Measurements from ENCODE around the gene HADHA. TPM values are rescaled to one million over a fixed set of nuclear protein-coding genes. Genes with fewer than 3 reads are reported as not detected.

Gene HADHA
- total RNA-seq, 1 experiment from 2014 or later, result 131 TPM

DNA sequence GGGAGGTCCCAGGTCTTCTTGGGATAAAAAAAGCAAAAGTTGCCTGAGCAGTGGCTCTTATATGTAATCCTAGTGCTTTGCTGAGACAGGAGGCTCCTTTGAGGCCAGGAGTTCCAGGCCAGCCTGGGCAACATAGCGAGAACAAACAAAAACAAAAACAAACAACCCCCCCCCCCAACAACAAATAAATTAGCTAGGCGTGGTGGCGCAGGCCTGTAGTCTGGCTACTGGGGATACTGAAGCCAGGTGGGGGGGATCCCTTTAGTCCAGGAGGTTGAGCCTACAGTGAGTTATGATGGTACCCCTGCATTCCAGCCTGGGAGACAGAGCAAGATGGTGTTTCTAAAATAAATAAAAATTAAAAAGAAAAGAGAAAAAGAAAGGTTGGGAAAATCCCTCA is 66.2 kb downstream of the HADHA start:
- 0 out of 2 replicates have a peak, but pooled peaks cover 4% of the 10 kb centered on the region for H3K4me1 ChIP-seq (ENCODE audit: insufficient read depth, low read length)
- BruUV-seq (replicated peaks), result no TSS peak
- no peak for TF ChIP-seq EZH2 (IDR thresholded peaks at IDR 0.05; ENCODE audit: low read length, unreplicated experiment)
- POLR2A ChIA-PET (ENCODE audit: unreplicated experiment), result no interaction called here
- H3K9me3 ChIP-seq (ENCODE audit: low read length), result no peaks in the 10 kb centered on the region
- 0 out of 2 replicates have a peak overlapping the region, but pooled peaks have one; percentile 85 for H2AFZ ChIP-seq (ENCODE audit: low read length)
- no peak overlapping the region for H3K9ac ChIP-seq (ENCODE audit: low read length)
- H3K36me3 ChIP-seq (ENCODE audit: low read depth, low read length), result no peaks in the 10 kb centered on the region
- no peaks in the 10 kb centered on the region for H3F3A ChIP-seq (ENCODE audit: low read length, unreplicated experiment)
- H3K4me3 ChIP-seq (ENCODE audit: low read length), result peak overlapping the region; percentile 66; the same call in 1 of the 2 replicates
- no peaks in the 10 kb centered on the region for H3K9me2 ChIP-seq (replicated peaks; ENCODE audit: low read length)
- peak overlapping the region; percentile 87 for H3K4me2 ChIP-seq (ENCODE audit: low read length)
- no peak for DNase-seq
- no peak for ATAC-seq
- H3K27ac ChIP-seq (ENCODE audit: low read length), result no peak overlapping the region
- no peaks in the 10 kb centered on the region for H3K79me2 ChIP-seq (ENCODE audit: low read length)
- no peaks in the 10 kb centered on the region for H4K20me1 ChIP-seq (ENCODE audit: low read length)
- H3K27me3 ChIP-seq (ENCODE audit: low read length), result no peaks in the 10 kb centered on the region
- intact Hi-C loops (cut with micrococcal nuclease), result no loop called here
- CTCF ChIA-PET, result no interaction called here

DNA sequence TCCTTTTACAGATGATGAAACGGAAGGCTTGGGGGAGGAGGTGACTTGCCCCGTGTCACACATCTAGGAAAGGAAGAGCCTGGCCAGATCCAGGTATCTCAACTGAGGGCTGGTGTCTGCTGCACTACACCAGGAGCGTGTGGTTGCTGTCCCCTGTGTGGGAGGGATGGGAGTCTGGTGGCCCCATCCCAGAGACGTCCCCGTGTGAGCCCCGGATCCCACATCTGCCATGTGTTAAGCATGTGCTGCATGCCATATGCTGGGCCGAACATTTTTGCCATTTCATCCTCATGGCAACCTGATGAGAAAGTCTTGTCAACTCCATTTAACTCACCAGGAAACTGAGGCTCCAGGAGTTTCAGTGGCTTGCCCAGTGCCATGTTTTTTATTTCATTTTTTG is 67.3 kb downstream of the HADHA start:
- POLR2A ChIA-PET (ENCODE audit: unreplicated experiment), result no interaction called here
- DNase-seq (no peak), ATAC-seq (no peak)
- 0 out of 2 replicates have a peak, but pooled peaks cover 4% of the 10 kb centered on the region for H3K4me1 ChIP-seq (ENCODE audit: insufficient read depth, low read length)
- H3F3A ChIP-seq (ENCODE audit: low read length, unreplicated experiment), result no peaks in the 10 kb centered on the region
- no peaks in the 10 kb centered on the region for H3K79me2 ChIP-seq (ENCODE audit: low read length)
- no peaks in the 10 kb centered on the region for H4K20me1 ChIP-seq (ENCODE audit: low read length)
- no peak overlapping the region for H3K4me2 ChIP-seq (ENCODE audit: low read length)
- H3K4me3 ChIP-seq (ENCODE audit: low read length), result no peak overlapping the region
- no peak overlapping the region for H3K9ac ChIP-seq (ENCODE audit: low read length)
- no TSS peak for BruUV-seq (replicated peaks)
- no peak overlapping the region for H2AFZ ChIP-seq (ENCODE audit: low read length)
- H3K27me3 ChIP-seq (ENCODE audit: low read length), result no peaks in the 10 kb centered on the region
- H3K9me2 ChIP-seq (replicated peaks; ENCODE audit: low read length), result no peaks in the 10 kb centered on the region
- H3K9me3 ChIP-seq (ENCODE audit: low read length), result no peaks in the 10 kb centered on the region
- CTCF ChIA-PET, result no interaction called here
- no peak for TF ChIP-seq EZH2 (IDR thresholded peaks at IDR 0.05; ENCODE audit: low read length, unreplicated experiment)
- TF ChIP-seq, protein P1, sequence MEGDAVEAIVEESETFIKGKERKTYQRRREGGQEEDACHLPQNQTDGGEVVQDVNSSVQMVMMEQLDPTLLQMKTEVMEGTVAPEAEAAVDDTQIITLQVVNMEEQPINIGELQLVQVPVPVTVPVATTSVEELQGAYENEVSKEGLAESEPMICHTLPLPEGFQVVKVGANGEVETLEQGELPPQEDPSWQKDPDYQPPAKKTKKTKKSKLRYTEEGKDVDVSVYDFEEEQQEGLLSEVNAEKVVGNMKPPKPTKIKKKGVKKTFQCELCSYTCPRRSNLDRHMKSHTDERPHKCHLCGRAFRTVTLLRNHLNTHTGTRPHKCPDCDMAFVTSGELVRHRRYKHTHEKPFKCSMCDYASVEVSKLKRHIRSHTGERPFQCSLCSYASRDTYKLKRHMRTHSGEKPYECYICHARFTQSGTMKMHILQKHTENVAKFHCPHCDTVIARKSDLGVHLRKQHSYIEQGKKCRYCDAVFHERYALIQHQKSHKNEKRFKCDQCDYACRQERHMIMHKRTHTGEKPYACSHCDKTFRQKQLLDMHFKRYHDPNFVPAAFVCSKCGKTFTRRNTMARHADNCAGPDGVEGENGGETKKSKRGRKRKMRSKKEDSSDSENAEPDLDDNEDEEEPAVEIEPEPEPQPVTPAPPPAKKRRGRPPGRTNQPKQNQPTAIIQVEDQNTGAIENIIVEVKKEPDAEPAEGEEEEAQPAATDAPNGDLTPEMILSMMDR (conservative IDR thresholded peaks at IDR 0.05; ENCODE audit: low read depth, low read length), result no peak
- no peak for TF ChIP-seq EZH2phosphoT487 (IDR thresholded peaks at IDR 0.05; ENCODE audit: borderline replicate concordance, low read length)
- no peaks in the 10 kb centered on the region for H3K36me3 ChIP-seq (ENCODE audit: low read depth, low read length)
- intact Hi-C loops (cut with micrococcal nuclease), result no loop called here
- no peak overlapping the region for H3K27ac ChIP-seq (ENCODE audit: low read length)

DNA sequence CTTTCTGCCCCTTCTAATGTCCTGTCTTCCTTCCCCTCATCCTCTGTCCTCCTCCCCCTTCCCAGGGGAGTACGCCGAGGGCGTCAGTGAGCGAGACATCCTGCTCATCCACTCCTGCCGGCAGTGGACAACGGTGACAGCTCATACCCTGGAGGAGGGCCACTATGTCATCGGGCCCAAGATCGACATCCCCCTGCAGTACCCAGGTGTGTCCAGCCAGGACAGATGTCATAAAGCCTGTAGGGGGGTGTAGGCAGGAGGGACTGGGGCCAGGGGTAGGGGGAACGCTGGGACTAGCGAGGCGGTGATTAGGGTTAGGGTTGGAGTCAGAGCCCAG is 68.2 kb downstream of the HADHA start:
- Histone ChIP-seq H3K9ac (ENCODE audit: low read length) (no peak overlapping the region), H3F3A (ENCODE audit: low read length, unreplicated experiment) (no peaks in the 10 kb centered on the region), H2AFZ (ENCODE audit: low read length) (no peak overlapping the region), H3K9me2 (replicated peaks; ENCODE audit: low read length) (no peaks in the 10 kb centered on the region), H4K20me1 (ENCODE audit: low read length) (no peaks in the 10 kb centered on the region), H3K27ac (ENCODE audit: low read length) (no peak overlapping the region), H3K27me3 (ENCODE audit: low read length) (no peaks in the 10 kb centered on the region), H3K4me1 (ENCODE audit: insufficient read depth, low read length) (0 out of 2 replicates have a peak, but pooled peaks cover 4% of the 10 kb centered on the region), H3K4me3 (ENCODE audit: low read length) (no peak overlapping the region), H3K9me3 (ENCODE audit: low read length) (no peaks in the 10 kb centered on the region), H3K79me2 (ENCODE audit: low read length) (no peaks in the 10 kb centered on the region), H3K4me2 (ENCODE audit: low read length) (no peak overlapping the region), H3K36me3 (ENCODE audit: low read depth, low read length) (no peaks in the 10 kb centered on the region)
- no peak for DNase-seq
- ChIA-PET CTCF (interaction anchor here (0.6 kb wide), 1 partner anchor 333 kb away, joined by 6 read pairs; no protein-coding TSS in a partner anchor), POLR2A (ENCODE audit: unreplicated experiment) (no interaction called here)
- intact Hi-C loops (cut with micrococcal nuclease), result no loop called here
- no TSS peak for BruUV-seq (replicated peaks)
- no peak for TF ChIP-seq EZH2phosphoT487 (IDR thresholded peaks at IDR 0.05; ENCODE audit: borderline replicate concordance, low read length)
- no peak for ATAC-seq
